ENCODE measurements around the gene CHMP2A. TPM values are rescaled to one million over a fixed set of nuclear protein-coding genes. Genes with fewer than 3 reads are reported as not detected.

CHMP2A gene
- total RNA-seq, 1 experiment from 2014 or later, result 109 TPM

- POLR2A ChIA-PET, result no interaction called here
- no peak for ATAC-seq
- DNase-seq (ENCODE audit: low spot score), result no peak
- CTCF ChIA-PET, result interaction anchor here (1.3 to 1.5 kb wide), 2 partner anchors 11 to 50 kb away, joined by 5 to 9 read pairs; partner anchors contain the start of gene ZBTB45
- Mint-ChIP-seq H3K9me3 (no peaks in the 10 kb centered on the region), H3K27me3 (ENCODE audit: low read depth) (peaks cover 65% of the 10 kb centered on the region), H3K4me1 (no peaks in the 10 kb centered on the region), H3K27ac (no peak overlapping the region), H3K4me3 (no peak overlapping the region), H3K36me3 (no peaks in the 10 kb centered on the region)
- no peak for TF ChIP-seq IRF1 (CRISPR knock-in tag; IDR thresholded peaks at IDR 0.05)
- TF ChIP-seq ZNF317 (CRISPR knock-in tag; IDR thresholded peaks at IDR 0.05; ENCODE audit: borderline replicate concordance, low read depth), result no peak
- no peak for TF ChIP-seq MAX (CRISPR knock-in tag; IDR thresholded peaks at IDR 0.05)
- no peak for TF ChIP-seq SP1 (CRISPR knock-in tag; conservative IDR thresholded peaks at IDR 0.05)
Measured at GRCh38 chr19:58531034-58531840, 23.7 kb downstream of the CHMP2A start.

- Mint-ChIP-seq H3K4me3 (no peak overlapping the region), H3K36me3 (no peaks in the 10 kb centered on the region), H3K27ac (no peak overlapping the region), H3K4me1 (peaks cover 7% of the 10 kb centered on the region), H3K9me3 (no peaks in the 10 kb centered on the region), H3K27me3 (ENCODE audit: low read depth) (peaks cover 62% of the 10 kb centered on the region)
- DNase-seq (ENCODE audit: low spot score) (no peak), ATAC-seq (no peak)
- POLR2A ChIA-PET, result interaction anchor here (0.9 kb wide), 1 partner anchor 9 kb away, joined by 4 read pairs; no protein-coding TSS in a partner anchor
- CTCF ChIA-PET, result interaction anchor here (2.1 to 3.0 kb wide), 2 partner anchors 10 to 15 kb away, joined by 7 to 8 read pairs; partner anchors contain the start of gene ZBTB45
- no peak for TF ChIP-seq ZNF396 (CRISPR knock-in tag; IDR thresholded peaks at IDR 0.05; ENCODE audit: borderline replicate concordance)
- no peak for TF ChIP-seq ZNF671 (CRISPR knock-in tag; IDR thresholded peaks at IDR 0.05)
- TF ChIP-seq ESRRA (CRISPR knock-in tag; IDR thresholded peaks at IDR 0.05; ENCODE audit: borderline replicate concordance), result no peak
- TF ChIP-seq ZNF425 (CRISPR knock-in tag; conservative IDR thresholded peaks at IDR 0.05), result no peak
- no peak for TF ChIP-seq ZNF317 (CRISPR knock-in tag; IDR thresholded peaks at IDR 0.05; ENCODE audit: borderline replicate concordance, low read depth)
- no peak for TF ChIP-seq TEAD4 (CRISPR knock-in tag; IDR thresholded peaks at IDR 0.05)
- TF ChIP-seq RELA (CRISPR knock-in tag; IDR thresholded peaks at IDR 0.05; ENCODE audit: borderline replicate concordance), result no peak
Measured at GRCh38 chr19:58529405-58529804, 25.5 kb downstream of the CHMP2A start.

- H3K36me3 Mint-ChIP-seq, result no peaks in the 10 kb centered on the region
- H3K27me3 Mint-ChIP-seq (ENCODE audit: low read depth), result peaks cover 3% of the 10 kb centered on the region
- H3K4me3 Mint-ChIP-seq, result no peak overlapping the region; the same call in 1 of the 2 replicates
Measured at GRCh38 chr19:58522709-58523108, 32.2 kb downstream of the CHMP2A start.

GRCh38 chr19:58521651-58522050 is 33.3 kb downstream of the CHMP2A start:
- no peaks in the 10 kb centered on the region for H3K9me3 Mint-ChIP-seq
- peak overlapping the region; percentile 24 for H3K4me3 Mint-ChIP-seq
- DNase-seq (ENCODE audit: low spot score) (no peak), ATAC-seq (no peak)
- peak overlapping the region; percentile 87; the same call in 1 of the 2 replicates for H3K27ac Mint-ChIP-seq
- no peaks in the 10 kb centered on the region; the same call in 1 of the 2 replicates for H3K36me3 Mint-ChIP-seq
- peaks cover 41% of the 10 kb centered on the region for H3K4me1 Mint-ChIP-seq
- no peaks in the 10 kb centered on the region for H3K27me3 Mint-ChIP-seq (ENCODE audit: low read depth)
- no peak for TF ChIP-seq ELF4 (CRISPR knock-in tag; IDR thresholded peaks at IDR 0.05; ENCODE audit: low read depth)
- no peak for TF ChIP-seq MAX (CRISPR knock-in tag; IDR thresholded peaks at IDR 0.05)
- no peak for TF ChIP-seq NR1H2 (CRISPR knock-in tag; IDR thresholded peaks at IDR 0.05)
- no peak for TF ChIP-seq IRF2 (CRISPR knock-in tag; IDR thresholded peaks at IDR 0.05; ENCODE audit: borderline replicate concordance, low read depth)
- no peak for TF ChIP-seq ZNF138 (CRISPR knock-in tag; conservative IDR thresholded peaks at IDR 0.05)
- no peak for TF ChIP-seq USF2 (CRISPR knock-in tag; IDR thresholded peaks at IDR 0.05)
- no peak for TF ChIP-seq ATF3 (CRISPR knock-in tag; conservative IDR thresholded peaks at IDR 0.05)
- no peak for TF ChIP-seq SMAD3 (CRISPR knock-in tag; IDR thresholded peaks at IDR 0.05; ENCODE audit: borderline replicate concordance)
- POLR2A ChIA-PET, result interaction anchor here (0.6 to 3.2 kb wide), 4 partner anchors 24 to 158 kb away, joined by 3 to 34 read pairs (median 8); partner anchors contain the start of gene CHMP2A
- CTCF ChIA-PET, result interaction anchor here (0.7 to 6.5 kb wide), 3 partner anchors 16 to 38 kb away, joined by 3 to 60 read pairs (median 21); partner anchors contain the start of gene TRIM28

More at GRCh38 chr19:58522709-58523108, 32.2 kb downstream of the CHMP2A start:
- ChIA-PET POLR2A (interaction anchor here (1.7 kb wide), 1 partner anchor 15 kb away, joined by 4 read pairs; no protein-coding TSS in a partner anchor), CTCF (interaction anchor here (1.8 kb wide), 1 partner anchor 9 kb away, joined by 5 read pairs; no protein-coding TSS in a partner anchor)
- peaks cover 41% of the 10 kb centered on the region for H3K4me1 Mint-ChIP-seq
- ATAC-seq (no peak), DNase-seq (ENCODE audit: low spot score) (no peak)
- TF ChIP-seq TCF7 (CRISPR knock-in tag; IDR thresholded peaks at IDR 0.05; ENCODE audit: low read depth), result no peak
- TF ChIP-seq NR1H2 (CRISPR knock-in tag; IDR thresholded peaks at IDR 0.05), result no peak
- no peak for TF ChIP-seq ZNF423 (CRISPR knock-in tag; IDR thresholded peaks at IDR 0.05)
- TF ChIP-seq SP1 (CRISPR knock-in tag; conservative IDR thresholded peaks at IDR 0.05), result no peak
- TF ChIP-seq SOX15 (CRISPR knock-in tag; IDR thresholded peaks at IDR 0.05), result no peak
- TF ChIP-seq TEAD4 (CRISPR knock-in tag; IDR thresholded peaks at IDR 0.05), result no peak
- no peak for TF ChIP-seq SMAD3 (CRISPR knock-in tag; IDR thresholded peaks at IDR 0.05; ENCODE audit: borderline replicate concordance)
- no peak for TF ChIP-seq ZNF671 (CRISPR knock-in tag; IDR thresholded peaks at IDR 0.05)
- no peak for TF ChIP-seq PRRX2 (CRISPR knock-in tag; IDR thresholded peaks at IDR 0.05)
- H3K27ac Mint-ChIP-seq, result peak overlapping the region; percentile 55
- no peaks in the 10 kb centered on the region for H3K9me3 Mint-ChIP-seq
